Stomach (tissue), 9 donors: ENCODE measurements around the gene AFDN. TPM values are rescaled to one million over a fixed set of nuclear protein-coding genes. Genes with fewer than 3 reads are reported as not detected.

Experiments used
- DNase-seq, 2 donors: peaks; one replicate each; pipeline versions ENCODE4 v3.0.0 to v3.0.0-alpha.2; 2013 to 2019
- H3K27ac ChIP-seq, 5 donors: fragments of 200-600 bp in 4 of 5; sonication (generic) in 4 of 5; one replicate each; pipeline ENCODE4 v1.5.1; 2013 to 2019; ENCODE audit warnings: mild to moderate bottlenecking in 1 of 5, moderate library complexity in 1 of 5
- H3K27me3 ChIP-seq, 3 donors: fragments of 200-600 bp; sonication (generic); one replicate each; pipeline ENCODE4 v1.5.1; 2017 to 2019; ENCODE audit warnings: mixed run types in 1 of 3
- H3K36me3 ChIP-seq, 4 donors: fragments of 200-600 bp; sonication (generic); 1 replicate in 3 of 4; 2 replicates in 1 of 4; pipeline ENCODE4 v1.5.1; 2016 to 2019
- H3K4me1 ChIP-seq, 4 donors: fragments of 200-600 bp; sonication (generic); one replicate each; pipeline ENCODE4 v1.5.1; 2016 to 2019
- H3K4me3 ChIP-seq, 4 donors: fragments of 200-600 bp; sonication (generic) in 3 of 4; one replicate each; pipeline ENCODE4 v1.5.1; 2016 to 2019; ENCODE audit warnings: mild to moderate bottlenecking in 1 of 4
- H3K9me3 ChIP-seq, 4 donors: fragments of 200-600 bp; sonication (generic); one replicate each; pipeline ENCODE4 v1.5.1; 2016 to 2019
- CTCF ChIP-seq, 7 experiments: fragments of 450-650 bp in 4 of 7; fragments of 200-600 bp in 3 of 7; sonication (generic) in 3 of 7; IDR thresholded peaks; one replicate each; pipeline ENCODE4 v1.5.1; 2016 to 2019; ENCODE audit warnings: antibody characterized with exemption in 7 of 7, control low read depth in 2 of 7, mild to moderate bottlenecking in 1 of 7
- EP300 ChIP-seq: sonication (generic); formaldehyde crosslinking; IDR thresholded peaks from one replicate; pipeline ENCODE4 v1.6.1; 2017; ENCODE audit warnings: antibody characterized with exemption
- POLR2A ChIP-seq, 4 donors: fragments of 450-650 bp; IDR thresholded peaks; one replicate each; pipeline ENCODE4 v1.6.1; 2016; ENCODE audit warnings: antibody characterized with exemption in 4 of 4, control low read depth in 2 of 4, mild to moderate bottlenecking in 1 of 4, moderate library complexity in 1 of 4
- POLR2AphosphoS5 ChIP-seq, 3 donors: sonication (generic); formaldehyde crosslinking; IDR thresholded peaks; one replicate each; pipeline ENCODE4 v1.6.1; 2016; ENCODE audit warnings: antibody characterized with exemption in 3 of 3
- WGBS, 5 donors: extraction: QIAGEN DNeasy Blood & Tissue Kit in 3 of 5; methylation state at CpG; one replicate each; pipeline versions ENCODE4 v1.1.5 to v1.1.7; 2013 to 2018; 5-methylcytosine and 5-hydroxymethylcytosine counted together
- intact Hi-C: fragments of 100-400 bp; cut with DNase I; formaldehyde crosslinking; loops from one replicate; pipeline ENCODE4 v1.15.1; 2023; ENCODE audit warnings: low total_unique reads
- polyA plus RNA-seq, 3 donors: library from polyadenylated mRNA; stranded (reverse); fragments of 200-250 nt; gene quantifications; one replicate each; pipeline ENCODE4 v1.2.3, GENCODE V29; 2013
- total RNA-seq, 5 donors: library from RNA; depleted of rRNA; stranded (reverse); fragments of >200 nt; gene quantifications; one replicate each; pipeline versions ENCODE4 v1.1.0 to v1.2.3, GENCODE V29; 2014 to 2016
- donor health status: healthy with polysubstance abuse.
- donor health status: Bipolar disorder and iron deficiency.
- donor health status: healthy.

The AFDN gene
- total and polyA plus RNA-seq, 8 donors = 24.8 to 521 (median 114) TPM

GRCh38 chr6:167847936-167848335 lies 21.2 kb downstream of the AFDN start:
- intact Hi-C loops = no loop called here
- WGBS, 5 donors = 33 to 63% (median 52%) methylated on average over 1 of the region's 1 CpG
- Histone ChIP-seq H3K27me3 (no peaks in the 10 kb centered on the region), H3K36me3 (no peaks in the 10 kb centered on the region), H3K9me3 (no peaks in the 10 kb centered on the region), H3K4me3 (no peak overlapping the region), H3K27ac (peak overlapping the region in 3 of 5 donors; percentile 20 to 85 (median 54)), H3K4me1 (peaks cover 5 to 52% (median 30%) of the 10 kb centered on the region in 4 donors)
- DNase-seq = no peak
- TF ChIP-seq EP300 = no peak
- TF ChIP-seq CTCF (IDR thresholded peaks at IDR 0.05) = no peak
- TF ChIP-seq POLR2AphosphoS5 (IDR thresholded peaks at IDR 0.05) = no peak
- TF ChIP-seq POLR2A (IDR thresholded peaks at IDR 0.05) = no peak

- DNase-seq = no peak
- TF ChIP-seq CTCF (IDR thresholded peaks at IDR 0.05) (no peak), EP300 (no peak), POLR2A (IDR thresholded peaks at IDR 0.05) (no peak), POLR2AphosphoS5 (IDR thresholded peaks at IDR 0.05) (no peak)
- intact Hi-C loops = no loop called here
- peak overlapping the region in 4 of 5 donors; percentile 66 to 85 (median 73) for H3K27ac ChIP-seq
- H3K36me3 ChIP-seq = no peaks in the 10 kb centered on the region
- H3K4me1 ChIP-seq = peaks cover 5 to 49% (median 32%) of the 10 kb centered on the region in 4 donors
- WGBS, 5 donors = 91 to 96% (median 95%) methylated on average over 4 of the region's 4 CpGs
- no peaks in the 10 kb centered on the region for H3K9me3 ChIP-seq
- no peak overlapping the region for H3K4me3 ChIP-seq
- no peaks in the 10 kb centered on the region for H3K27me3 ChIP-seq
Observed at GRCh38 chr6:167848783-167849182, 22.1 kb downstream of the AFDN start.

- peak overlapping the region in 4 of 5 donors; percentile 66 to 85 (median 73) for H3K27ac ChIP-seq
Observed at GRCh38 chr6:167849846-167850459, 23.2 kb downstream of the AFDN start.

GRCh38 chr6:167850782-167851181 lies 24.1 kb downstream of the AFDN start:
- Histone ChIP-seq H3K4me3 (no peak overlapping the region), H3K27ac (peak overlapping the region; percentile 66 to 85 (median 69)), H3K9me3 (no peaks in the 10 kb centered on the region), H3K36me3 (no peaks in the 10 kb centered on the region), H3K4me1 (peaks cover 12 to 63% (median 36%) of the 10 kb centered on the region in 4 donors), H3K27me3 (no peaks in the 10 kb centered on the region)
- TF ChIP-seq EP300 = no peak
- TF ChIP-seq POLR2AphosphoS5 (IDR thresholded peaks at IDR 0.05) = no peak
- TF ChIP-seq POLR2A (IDR thresholded peaks at IDR 0.05) = no peak
- TF ChIP-seq CTCF (IDR thresholded peaks at IDR 0.05) = no peak
- no peak for DNase-seq
- 46 to 84% (median 72%) methylated on average over 6 of the region's 6 CpGs for WGBS, 5 donors
- intact Hi-C loops = no loop called here

More at GRCh38 chr6:167849846-167850459, 23.2 kb downstream of the AFDN start:
- intact Hi-C loops = no loop called here
- Histone ChIP-seq H3K27me3 (no peaks in the 10 kb centered on the region), H3K4me1 (peaks cover 5 to 55% (median 32%) of the 10 kb centered on the region in 4 donors), H3K4me3 (no peak overlapping the region), H3K9me3 (no peaks in the 10 kb centered on the region), H3K36me3 (no peaks in the 10 kb centered on the region)
- peak; percentile 54 to 87 for DNase-seq
- TF ChIP-seq EP300 = no peak
- peak; percentile 18 to 79 (median 51) for TF ChIP-seq POLR2AphosphoS5 (IDR thresholded peaks at IDR 0.05)
- WGBS, 5 donors = 22 to 36% (median 27%) methylated on average over 4 of the region's 4 CpGs

GRCh38 chr6:167851370-167851952 lies 24.8 kb downstream of the AFDN start:
- Histone ChIP-seq H3K27me3 (no peaks in the 10 kb centered on the region), H3K4me1 (peaks cover 15 to 70% (median 39%) of the 10 kb centered on the region in 4 donors), H3K4me3 (no peak overlapping the region), H3K27ac (peak overlapping the region; percentile 66 to 85 (median 69)), H3K36me3 (no peaks in the 10 kb centered on the region), H3K9me3 (no peaks in the 10 kb centered on the region)
- 77 to 92% (median 83%) methylated on average over 2 of the region's 2 CpGs for WGBS, 5 donors
- intact Hi-C loops = no loop called here
- no peak for DNase-seq
- no peak for TF ChIP-seq CTCF (IDR thresholded peaks at IDR 0.05)
- no peak for TF ChIP-seq POLR2A (IDR thresholded peaks at IDR 0.05)
- TF ChIP-seq POLR2AphosphoS5 (IDR thresholded peaks at IDR 0.05) = no peak
- no peak for TF ChIP-seq EP300
